Activated CD4-positive, alpha-beta memory T cell treated with anti-CD3 and anti-CD28 coated beads, Interleukin-2, amount 10 ng/mL, durations not matched to agents 7 days and 5 days (primary cell): ENCODE results near the gene KCNN1. TPM values are rescaled to one million over a fixed set of nuclear protein-coding genes. Genes with fewer than 3 reads are reported as not detected.
A peak's percentile ranks its signal among the peaks of the same experiment; 100 is the strongest.
"Not testable (repeated sequence)": the region's sequence is repeated elsewhere in the genome, so short reads cannot be mapped to it uniquely, and the experiment has no call there.

ENCODE experiments used
- CTCF ChIA-PET: fragments of 350-600 bp; sonication (Branson Sonifier 250); formaldehyde crosslinking; loops from one replicate; lab custom pipeline; 2021; ENCODE audit warnings: antibody characterized with exemption, inconsistent platforms; lab: Charles Lee
- POLR2A ChIA-PET: fragments of 350-600 bp; sonication (Branson Sonifier 250); formaldehyde crosslinking; loops from one replicate; lab custom pipeline; 2021; ENCODE audit warnings: antibody characterized with exemption; lab: Charles Lee
- DNase-seq: peaks from one replicate; pipeline ENCODE4 v3.0.0-alpha.2; 2020
- H3K27ac Mint-ChIP-seq: one replicate; pipeline ENCODE4 v1.8.0; 2021; ENCODE audit warnings: mild to moderate bottlenecking, mixed read lengths
- H3K27me3 Mint-ChIP-seq: one replicate; pipeline ENCODE4 v1.8.0; 2021; ENCODE audit warnings: mixed read lengths
- H3K36me3 Mint-ChIP-seq: one replicate; pipeline ENCODE4 v1.8.0; 2021; ENCODE audit warnings: low read depth, mixed read lengths
- H3K4me1 Mint-ChIP-seq: one replicate; pipeline ENCODE4 v1.8.0; 2021; ENCODE audit warnings: mixed read lengths
- H3K4me3 Mint-ChIP-seq: one replicate; pipeline ENCODE4 v1.8.0; 2021; ENCODE audit warnings: mild to moderate bottlenecking, mixed read lengths
- H3K9me3 Mint-ChIP-seq: one replicate; pipeline ENCODE4 v1.8.0; 2021; ENCODE audit warnings: mixed read lengths
- total RNA-seq, 2 experiments: library from RNA; stranded (reverse); gene quantifications; one replicate each; pipeline ENCODE4 v1.2.3, GENCODE V29; 2021

Gene KCNN1
- total RNA-seq, 2 experiments from 2014 or later, result not detected

GRCh38 chr19:18013210-18014111 lies 46.6 kb downstream of the KCNN1 start:
- Mint-ChIP-seq H3K9me3 (no peaks in the 10 kb centered on the region), H3K27ac (peak overlapping the region; percentile 87), H3K36me3 (peaks cover 45% of the 10 kb centered on the region), H3K27me3 (no peaks in the 10 kb centered on the region), H3K4me1 (peaks cover 51% of the 10 kb centered on the region), H3K4me3 (no peak overlapping the region)
- CTCF ChIA-PET, result interaction anchor here (0.6 kb wide), 1 partner anchor 115 kb away, joined by 4 read pairs; no protein-coding TSS in a partner anchor
- POLR2A ChIA-PET, result interaction anchor here (0.5 to 1.0 kb wide), 3 partner anchors 8 to 608 kb away, joined by 3 to 4 read pairs (median 3); partner anchors contain the start of gene BST2
- DNase-seq, result no peak

GRCh38 chr19:18014197-18014596 lies 47.3 kb downstream of the KCNN1 start:
- ChIA-PET CTCF (interaction anchor here (0.6 to 1.9 kb wide), 2 partner anchors 31 to 116 kb away, joined by 4 to 5 read pairs; no protein-coding TSS in a partner anchor), POLR2A (interaction anchor here (0.5 to 0.8 kb wide), 2 partner anchors 12 to 609 kb away, joined by 3 read pairs; partner anchors contain the start of gene BST2)
- DNase-seq, result no peak
- peak overlapping the region; percentile 87 for H3K27ac Mint-ChIP-seq
- peaks cover 43% of the 10 kb centered on the region for H3K4me1 Mint-ChIP-seq
- no peaks in the 10 kb centered on the region for H3K27me3 Mint-ChIP-seq
- H3K4me3 Mint-ChIP-seq, result no peak overlapping the region
- H3K9me3 Mint-ChIP-seq, result no peaks in the 10 kb centered on the region
- peaks cover 38% of the 10 kb centered on the region for H3K36me3 Mint-ChIP-seq

- no peak overlapping the region for H3K27ac Mint-ChIP-seq
These were observed 49.5 kb downstream of the KCNN1 start for GRCh38 chr19:18016209-18016910.

GRCh38 chr19:18017275-18018083 lies 50.6 kb downstream of the KCNN1 start:
- ChIA-PET CTCF (interaction anchor here (2.1 kb wide), 1 partner anchor 10 kb away, joined by 5 read pairs; the partner anchor contains the start of gene ARRDC2), POLR2A (interaction anchor here (1.2 to 2.0 kb wide), 2 partner anchors 9 to 28 kb away, joined by 3 to 8 read pairs; partner anchors contain the start of gene ARRDC2)
- H3K27me3 Mint-ChIP-seq, result no peaks in the 10 kb centered on the region
- H3K36me3 Mint-ChIP-seq, result peaks cover 32% of the 10 kb centered on the region
- H3K4me3 Mint-ChIP-seq, result no peak overlapping the region
- peaks cover 3% of the 10 kb centered on the region for H3K9me3 Mint-ChIP-seq
- DNase-seq, result no peak
- H3K4me1 Mint-ChIP-seq, result peaks cover 61% of the 10 kb centered on the region
- H3K27ac Mint-ChIP-seq, result no peak overlapping the region

More at GRCh38 chr19:18016209-18016910, 49.5 kb downstream of the KCNN1 start:
- Mint-ChIP-seq H3K4me1 (peaks cover 51% of the 10 kb centered on the region), H3K27me3 (no peaks in the 10 kb centered on the region), H3K4me3 (no peak overlapping the region), H3K36me3 (peaks cover 29% of the 10 kb centered on the region), H3K9me3 (no peaks in the 10 kb centered on the region)
- DNase-seq, result no peak
- CTCF ChIA-PET, result interaction anchor here (1.9 kb wide), 1 partner anchor 28 kb away, joined by 5 read pairs; no protein-coding TSS in a partner anchor
- POLR2A ChIA-PET, result interaction anchor here (0.9 to 2.0 kb wide), 4 partner anchors 8 to 157 kb away, joined by 3 to 8 read pairs (median 3); partner anchors contain the start of genes ARRDC2 and RPL18A

- H3K4me1 Mint-ChIP-seq, result peaks cover 53% of the 10 kb centered on the region
- peaks cover 7% of the 10 kb centered on the region for H3K36me3 Mint-ChIP-seq
- POLR2A ChIA-PET, result interaction anchor here (0.7 to 1.1 kb wide), 2 partner anchors 10 to 24 kb away, joined by 3 to 5 read pairs; no protein-coding TSS in a partner anchor
- H3K4me3 Mint-ChIP-seq, result no peak overlapping the region
- CTCF ChIA-PET, result no interaction called here
- DNase-seq, result no peak
- no peaks in the 10 kb centered on the region for H3K27me3 Mint-ChIP-seq
- peaks cover 3% of the 10 kb centered on the region for H3K9me3 Mint-ChIP-seq
- H3K27ac Mint-ChIP-seq, result peak overlapping the region; percentile 81
These were observed 53.5 kb downstream of the KCNN1 start for GRCh38 chr19:18020212-18021085.

GRCh38 chr19:18021121-18021755 lies 54.3 kb downstream of the KCNN1 start:
- H3K4me3 Mint-ChIP-seq, result peak overlapping the region; percentile 79
- H3K27ac Mint-ChIP-seq, result peak overlapping the region; percentile 81
- CTCF ChIA-PET, result no interaction called here

GRCh38 chr19:18023622-18024251 lies 56.8 kb downstream of the KCNN1 start:
- H3K9me3 Mint-ChIP-seq, result peaks cover 3% of the 10 kb centered on the region
- DNase-seq, result peak; percentile 50
- no peaks in the 10 kb centered on the region for H3K27me3 Mint-ChIP-seq
- peak overlapping the region; percentile 69 for H3K27ac Mint-ChIP-seq
- peaks cover 43% of the 10 kb centered on the region for H3K4me1 Mint-ChIP-seq
- CTCF ChIA-PET, result interaction anchor here (0.5 to 0.9 kb wide), 6 partner anchors 21 to 525 kb away, joined by 3 to 5 read pairs (median 3); no protein-coding TSS in a partner anchor
- H3K36me3 Mint-ChIP-seq, result peaks cover 3% of the 10 kb centered on the region
- POLR2A ChIA-PET, result interaction anchor here (0.6 to 2.8 kb wide), 7 partner anchors 8 to 226 kb away, joined by 3 to 11 read pairs (median 4); partner anchors contain the start of gene ARRDC2
- no peak overlapping the region for H3K4me3 Mint-ChIP-seq

More at GRCh38 chr19:18021121-18021755, 54.3 kb downstream of the KCNN1 start:
- peak; percentile 58 for DNase-seq
- H3K9me3 Mint-ChIP-seq, result peaks cover 3% of the 10 kb centered on the region
- peaks cover 50% of the 10 kb centered on the region for H3K4me1 Mint-ChIP-seq
- no peaks in the 10 kb centered on the region for H3K27me3 Mint-ChIP-seq
- POLR2A ChIA-PET, result interaction anchor here (0.7 to 2.8 kb wide), 4 partner anchors 8 to 24 kb away, joined by 3 to 11 read pairs (median 4); partner anchors contain the start of gene ARRDC2
- peaks cover 3% of the 10 kb centered on the region for H3K36me3 Mint-ChIP-seq

- DNase-seq, result no peak
- ChIA-PET POLR2A (no interaction called here), CTCF (interaction anchor here (1.0 kb wide), 1 partner anchor 30 kb away, joined by 3 read pairs; no protein-coding TSS in a partner anchor)
- no peak overlapping the region for H3K27ac Mint-ChIP-seq
- H3K36me3 Mint-ChIP-seq, result peaks cover 3% of the 10 kb centered on the region
- H3K27me3 Mint-ChIP-seq, result no peaks in the 10 kb centered on the region
- H3K9me3 Mint-ChIP-seq, result peaks cover 3% of the 10 kb centered on the region
- no peak overlapping the region for H3K4me3 Mint-ChIP-seq
- H3K4me1 Mint-ChIP-seq, result peaks cover 22% of the 10 kb centered on the region
These were observed 60.2 kb downstream of the KCNN1 start for GRCh38 chr19:18027151-18027550.

GRCh38 chr19:18029617-18030338 lies 62.9 kb downstream of the KCNN1 start:
- H3K27me3 Mint-ChIP-seq, result no peaks in the 10 kb centered on the region

GRCh38 chr19:18031401-18031800 lies 64.5 kb downstream of the KCNN1 start:
- H3K27ac Mint-ChIP-seq, DNase-seq, H3K36me3 Mint-ChIP-seq, H3K9me3 Mint-ChIP-seq, H3K4me1 Mint-ChIP-seq, H3K4me3 Mint-ChIP-seq, CTCF ChIA-PET, H3K27me3 Mint-ChIP-seq: not testable (repeated sequence)
- POLR2A ChIA-PET, result interaction anchor here (0.5 kb wide), 1 partner anchor 172 kb away, joined by 3 read pairs; the partner anchor contains the start of gene RPL18A

More at GRCh38 chr19:18029617-18030338, 62.9 kb downstream of the KCNN1 start:
- Mint-ChIP-seq H3K9me3 (no peaks in the 10 kb centered on the region), H3K27ac (no peak overlapping the region), H3K4me3 (no peak overlapping the region), H3K4me1 (peaks cover 2% of the 10 kb centered on the region), H3K36me3 (no peaks in the 10 kb centered on the region)
- ChIA-PET POLR2A (no interaction called here), CTCF (interaction anchor here (0.6 to 1.3 kb wide), 3 partner anchors 22 to 1111 kb away, joined by 3 read pairs; partner anchors contain the start of gene ARRDC2)
- no peak for DNase-seq
